ENCODE results near the gene GPRIN3.

Gene GPRIN3

DNA sequence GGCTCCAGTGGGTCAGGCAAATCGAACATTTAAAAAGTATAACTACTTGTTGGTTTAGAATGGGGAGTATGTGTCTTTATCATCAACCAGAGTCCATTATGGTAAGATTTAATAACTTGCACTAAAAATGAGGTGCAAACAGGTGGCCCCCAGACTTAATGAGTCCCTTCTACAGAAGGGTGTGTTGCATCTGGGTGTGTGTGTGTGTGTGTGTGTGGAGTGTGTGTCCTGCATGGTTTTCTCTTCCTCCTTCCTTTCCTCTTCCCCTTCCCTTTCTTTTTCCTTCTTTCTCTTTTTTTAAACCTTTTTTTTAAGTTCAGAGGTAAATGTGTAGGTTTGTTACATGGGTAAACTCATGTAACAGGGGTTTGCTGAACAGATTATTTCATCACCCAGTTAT lies 53.7 kb downstream of the GPRIN3 start:
- no peak for DNase-seq

DNA sequence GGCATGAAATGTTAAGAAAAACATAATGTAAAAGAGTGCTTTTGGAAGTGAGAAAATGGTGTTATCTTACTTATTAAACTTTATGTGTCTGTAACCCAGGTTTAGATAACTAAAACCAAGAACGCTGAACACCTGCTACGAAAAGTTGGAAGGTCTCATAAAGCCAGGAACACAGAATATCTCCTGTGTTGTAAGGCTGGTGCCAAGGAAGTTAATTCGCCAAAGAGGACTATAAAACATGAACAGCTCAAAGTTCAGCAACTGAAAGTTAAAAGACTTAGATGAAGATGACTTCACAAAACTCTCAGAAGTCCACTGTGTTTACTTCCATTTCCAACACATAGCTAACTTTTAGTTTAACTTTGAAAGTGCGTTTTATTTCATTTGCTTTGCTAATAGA lies 54.3 kb downstream of the GPRIN3 start:
- no peak for DNase-seq

DNA sequence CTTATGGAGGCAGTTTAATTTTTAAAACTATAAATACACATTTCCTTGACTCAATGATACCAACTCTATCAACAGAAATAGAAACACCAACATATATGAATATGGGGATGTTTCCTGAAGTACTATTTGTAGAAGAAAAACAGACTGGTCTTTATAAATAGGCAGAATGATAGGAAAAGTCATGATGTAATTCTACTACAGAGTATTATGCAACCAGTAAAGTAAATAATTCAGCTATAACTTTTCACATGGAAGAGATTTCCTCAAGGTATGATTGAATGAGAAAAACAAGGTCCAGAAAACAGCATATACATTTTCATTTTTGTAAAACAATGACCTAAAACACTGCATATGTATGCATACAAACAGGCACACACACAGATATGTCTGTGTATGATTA lies 56.2 kb downstream of the GPRIN3 start:
- no peak for DNase-seq

DNA sequence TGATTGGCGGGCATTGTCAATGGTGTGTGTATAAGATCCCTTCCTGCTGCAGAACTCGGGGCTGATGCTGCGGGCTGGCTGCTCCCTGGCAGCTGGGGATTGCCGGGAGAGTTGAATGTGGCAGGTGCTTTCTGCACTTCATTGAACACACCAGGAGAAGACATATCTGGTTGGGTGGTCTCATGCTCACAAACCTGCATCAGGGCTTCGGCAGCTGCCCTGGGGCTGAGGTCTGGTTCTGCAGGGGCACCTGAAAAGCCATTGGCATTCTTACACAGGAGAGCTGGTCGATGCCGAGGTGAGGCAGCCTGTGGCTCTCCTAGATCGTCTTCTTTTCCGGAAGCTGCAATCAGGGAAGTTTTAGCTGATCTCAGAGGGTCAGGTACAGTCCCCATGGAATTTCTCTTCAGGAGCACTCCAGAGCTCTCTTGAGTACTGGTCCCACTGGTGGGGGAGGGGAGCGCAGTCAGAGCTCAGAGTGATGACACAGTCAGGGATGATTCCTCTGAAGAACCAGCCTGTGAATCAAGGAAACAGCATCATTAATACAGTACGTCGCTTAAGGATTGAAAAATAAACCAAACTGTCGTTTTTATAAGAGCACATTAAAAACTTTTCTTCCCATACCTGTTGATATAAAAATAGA lies 57.8 kb downstream of the GPRIN3 start:
- DNase-seq, result peak; percentile 14

DNA sequence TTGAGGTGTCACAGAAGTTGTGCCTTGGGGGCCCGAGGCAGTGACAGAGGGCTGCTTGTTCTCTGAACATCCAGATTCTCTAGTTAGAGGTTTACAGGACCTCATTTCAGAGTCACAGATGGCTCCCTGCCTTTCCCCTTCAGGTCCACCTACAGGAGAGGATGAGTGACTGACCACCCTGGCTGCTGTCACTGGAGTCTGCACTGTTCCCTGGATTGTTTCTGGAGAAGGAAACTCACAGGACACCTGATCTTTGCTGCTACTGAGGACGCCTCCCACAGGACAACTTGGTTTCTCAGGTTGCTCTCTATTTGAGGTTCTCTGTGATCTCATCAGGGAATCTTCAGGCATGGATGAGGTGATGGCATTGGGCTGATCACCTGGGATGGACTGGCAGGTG lies 58.3 kb downstream of the GPRIN3 start:
- DNase-seq, result peak; percentile 8

DNA sequence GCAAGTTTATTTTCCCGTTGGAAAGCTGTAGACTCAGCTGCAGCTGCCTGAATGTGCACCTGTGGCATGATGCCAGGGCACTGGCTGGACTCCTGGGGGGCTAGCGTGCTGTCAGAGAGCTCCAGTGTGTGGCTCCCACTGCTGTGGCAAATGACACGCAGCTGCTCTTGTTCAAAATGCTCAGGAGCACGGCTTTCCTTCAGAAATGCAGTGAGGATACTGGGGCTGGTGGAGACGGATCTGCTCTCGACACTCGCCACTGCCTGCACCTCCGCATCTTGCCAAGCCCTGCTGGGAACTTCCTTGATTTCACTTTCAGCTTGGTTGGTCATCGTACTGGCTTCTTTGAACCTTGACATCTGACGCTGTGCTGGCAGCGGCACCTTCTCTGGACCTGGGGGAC lies 58.7 kb downstream of the GPRIN3 start:
- DNase-seq, result peak; percentile 48

DNA sequence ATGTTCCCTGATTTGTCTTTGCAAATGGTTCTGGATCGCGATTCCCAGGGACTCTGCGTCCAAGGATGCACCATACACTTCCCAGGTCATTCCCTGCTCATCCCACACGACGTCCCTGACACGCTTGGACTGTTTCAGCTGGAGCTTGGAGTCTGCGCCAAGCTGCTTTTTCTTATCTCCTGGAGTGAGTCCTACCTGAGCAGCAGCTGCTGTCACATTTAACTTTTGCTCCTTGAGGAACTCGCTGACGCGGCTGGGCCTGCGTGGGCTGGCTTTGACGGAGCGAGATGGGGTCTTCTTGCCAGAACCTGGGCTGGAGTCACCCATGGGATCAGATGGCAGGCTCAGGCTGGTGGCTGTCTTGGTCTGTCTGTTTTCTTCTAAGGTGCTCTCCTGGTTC lies 59.6 kb downstream of the GPRIN3 start:
- DNase-seq, result no peak

DNA sequence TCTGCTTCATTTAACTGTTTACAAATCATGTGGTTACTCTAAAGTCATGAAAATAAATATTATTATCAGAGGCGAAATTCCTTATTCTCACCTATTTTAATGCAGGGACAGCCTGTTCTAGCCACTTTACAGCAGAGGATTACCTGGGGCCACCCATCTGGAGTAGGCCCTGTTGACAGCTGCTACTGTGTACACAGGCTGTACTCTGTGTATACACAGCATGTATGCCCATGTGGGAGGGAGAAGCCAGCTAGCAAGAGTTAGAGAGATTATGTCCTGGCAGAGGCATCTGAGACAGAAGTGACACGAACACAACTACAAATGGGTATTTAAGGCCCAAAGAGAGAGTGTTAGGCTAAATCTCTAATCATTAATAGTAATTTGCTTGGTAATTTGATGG lies 62.1 kb downstream of the GPRIN3 start:
- no peak for DNase-seq

DNA sequence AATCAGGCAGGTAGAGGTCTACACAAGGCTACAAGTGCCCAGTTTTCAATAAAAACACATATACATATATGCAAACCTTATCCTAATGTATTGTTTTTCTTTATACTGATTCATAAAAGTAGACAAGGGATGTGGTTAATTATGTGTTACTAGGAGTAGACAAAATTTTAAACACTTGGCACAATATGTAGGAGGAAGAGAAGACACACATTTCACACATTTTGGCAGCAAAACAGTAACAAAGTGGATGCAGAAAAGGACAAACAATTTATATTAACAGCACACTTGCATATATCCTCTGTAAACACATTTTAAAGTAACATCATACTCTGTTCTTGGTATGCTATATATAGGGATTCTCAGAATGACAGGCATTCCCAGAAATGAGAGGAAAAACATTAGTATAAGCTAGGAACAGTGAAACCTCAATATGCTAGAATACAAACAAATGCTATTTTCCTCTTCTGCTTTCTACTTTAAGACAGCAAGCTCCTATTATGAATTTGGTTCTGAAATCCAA lies 63.8 kb downstream of the GPRIN3 start:
- no peak for DNase-seq

DNA sequence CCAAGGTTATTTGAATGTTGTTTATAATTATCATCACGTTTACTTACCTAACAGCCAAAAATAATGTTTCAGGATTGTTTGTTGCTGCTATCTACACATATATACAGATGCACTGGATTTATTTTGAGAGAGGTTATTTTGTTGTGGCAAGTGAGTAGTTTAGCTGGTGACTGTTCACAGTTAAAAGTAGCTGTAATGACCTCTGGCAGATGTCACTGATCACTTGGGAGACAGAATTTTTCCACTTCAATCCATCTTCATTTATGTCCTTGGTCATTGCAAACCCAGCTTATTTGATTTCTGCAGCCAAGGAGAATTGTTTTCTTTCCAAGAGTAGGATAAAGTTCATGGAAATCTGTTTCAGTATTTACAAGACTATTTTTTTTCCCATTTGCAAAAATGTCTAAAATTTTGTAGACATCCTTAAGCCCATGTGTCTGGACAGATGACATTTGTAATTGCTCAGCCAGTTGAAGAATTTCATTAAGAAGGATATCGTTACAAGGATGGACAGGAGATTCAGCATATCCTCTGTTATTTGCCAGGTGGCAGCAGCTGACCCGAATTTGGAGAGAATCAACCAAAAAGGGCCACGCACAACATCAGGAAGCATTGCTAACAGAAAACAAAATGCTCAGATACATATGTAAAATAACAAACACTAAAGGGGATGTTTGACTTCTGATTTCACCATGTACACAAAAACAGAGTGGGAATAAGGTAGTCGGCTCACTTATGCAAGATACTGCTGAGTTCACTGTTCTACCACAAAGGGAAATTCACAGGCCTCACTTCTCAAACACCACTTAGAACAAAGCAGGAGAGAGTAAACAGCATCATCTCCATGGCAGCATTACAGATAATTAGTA lies 64.5 kb downstream of the GPRIN3 start:
- no peak for DNase-seq

DNA sequence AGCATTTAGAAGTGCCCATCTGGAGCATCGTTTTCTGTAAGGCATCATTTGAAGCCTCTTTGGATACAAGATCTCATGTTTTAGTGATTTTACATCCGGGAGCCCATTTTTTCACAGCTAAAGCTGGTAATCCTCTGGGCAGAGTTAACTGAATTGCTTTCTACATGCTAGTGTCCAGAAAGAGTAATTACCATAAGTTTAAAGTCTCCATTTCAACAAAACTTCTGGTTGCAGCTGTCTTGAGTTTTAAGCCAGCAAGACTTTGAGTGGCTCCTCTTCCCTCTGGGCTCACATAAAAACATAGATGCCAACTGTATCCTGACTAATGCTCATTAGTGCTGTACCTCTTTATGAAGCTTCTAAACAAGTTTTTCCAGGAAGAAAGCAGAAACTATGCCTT lies 65.4 kb downstream of the GPRIN3 start:
- DNase-seq, result no peak

DNA sequence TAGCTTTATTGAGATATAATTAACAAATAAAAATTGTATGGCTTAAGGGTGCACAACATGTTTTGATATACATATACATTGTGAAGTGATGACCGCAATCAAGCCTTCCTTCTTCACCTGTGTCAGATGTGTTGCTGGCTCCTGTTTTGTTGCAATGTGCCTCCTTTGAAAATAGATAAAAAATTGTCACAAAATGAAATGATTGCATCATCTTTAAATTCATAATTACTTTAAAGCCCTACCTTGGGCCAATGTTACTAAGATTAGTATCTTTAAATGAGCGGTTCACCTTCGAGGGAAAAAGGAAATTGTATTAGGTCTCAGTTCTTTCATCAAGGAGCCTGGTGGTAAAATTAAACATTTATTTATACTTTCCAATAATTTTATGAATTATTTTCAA lies 77.3 kb downstream of the GPRIN3 start:
- no peak for DNase-seq

DNA sequence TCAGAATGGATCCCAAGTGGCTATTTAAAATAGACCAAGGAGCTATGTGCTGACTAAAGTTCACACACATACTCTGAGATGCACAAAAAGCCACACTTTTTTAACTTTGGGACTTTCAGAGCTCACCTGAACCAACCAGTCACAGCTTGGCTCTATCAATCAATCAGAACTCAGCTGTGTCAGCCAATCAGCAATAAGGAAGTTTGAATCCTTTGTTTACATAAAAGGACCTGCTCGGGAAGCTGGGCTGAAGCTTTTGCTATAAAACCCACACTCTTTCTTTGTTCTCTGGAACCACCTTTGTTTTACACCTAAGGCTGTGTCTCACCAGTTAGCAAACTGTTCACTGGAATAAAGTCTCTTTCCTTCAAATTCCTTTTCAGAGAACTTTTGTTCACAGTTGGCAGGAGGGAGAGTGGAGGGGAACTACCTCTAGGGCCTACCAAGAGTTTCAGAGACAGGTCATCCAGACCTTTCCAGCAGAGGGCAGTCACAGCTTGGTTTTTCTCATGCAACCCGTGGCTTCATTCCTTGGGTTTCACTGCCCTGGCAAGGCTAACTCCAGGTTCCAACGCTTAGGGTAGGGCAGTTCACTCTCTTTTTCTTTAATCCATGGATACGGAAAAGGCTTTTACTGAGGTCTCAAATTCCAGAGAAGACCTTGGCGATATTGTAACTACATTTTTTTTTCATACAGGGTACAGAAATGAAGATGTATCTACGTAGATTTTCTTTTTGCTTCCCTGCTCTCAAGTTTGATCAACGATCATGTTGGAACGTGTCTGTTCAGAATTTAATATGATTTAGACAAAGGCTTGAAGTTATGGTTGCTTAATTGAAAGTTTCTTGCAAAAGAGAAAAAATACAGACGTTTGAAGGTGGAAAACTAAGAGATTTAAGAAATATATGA lies 80.7 kb downstream of the GPRIN3 start:
- DNase-seq, result peak; percentile 2

DNA sequence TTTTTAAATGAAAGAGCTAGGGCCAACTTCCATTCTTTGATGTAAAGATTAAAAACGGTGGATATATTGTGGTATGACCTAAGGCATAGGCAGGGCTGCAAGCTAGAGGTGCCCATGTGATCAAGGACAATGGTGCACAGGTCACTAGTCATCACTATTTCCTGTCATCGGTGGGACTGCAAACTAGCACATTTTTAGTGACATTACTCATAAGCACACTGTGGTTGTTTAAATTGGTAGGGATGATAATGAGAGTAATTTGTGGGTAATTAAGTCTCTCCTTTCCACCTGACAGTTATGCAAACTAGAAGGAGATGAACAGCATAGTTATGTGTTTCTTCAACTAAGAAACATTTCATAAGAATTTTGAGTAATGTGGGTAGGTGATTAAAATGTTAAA lies 85.4 kb downstream of the GPRIN3 start:
- no peak for DNase-seq

DNA sequence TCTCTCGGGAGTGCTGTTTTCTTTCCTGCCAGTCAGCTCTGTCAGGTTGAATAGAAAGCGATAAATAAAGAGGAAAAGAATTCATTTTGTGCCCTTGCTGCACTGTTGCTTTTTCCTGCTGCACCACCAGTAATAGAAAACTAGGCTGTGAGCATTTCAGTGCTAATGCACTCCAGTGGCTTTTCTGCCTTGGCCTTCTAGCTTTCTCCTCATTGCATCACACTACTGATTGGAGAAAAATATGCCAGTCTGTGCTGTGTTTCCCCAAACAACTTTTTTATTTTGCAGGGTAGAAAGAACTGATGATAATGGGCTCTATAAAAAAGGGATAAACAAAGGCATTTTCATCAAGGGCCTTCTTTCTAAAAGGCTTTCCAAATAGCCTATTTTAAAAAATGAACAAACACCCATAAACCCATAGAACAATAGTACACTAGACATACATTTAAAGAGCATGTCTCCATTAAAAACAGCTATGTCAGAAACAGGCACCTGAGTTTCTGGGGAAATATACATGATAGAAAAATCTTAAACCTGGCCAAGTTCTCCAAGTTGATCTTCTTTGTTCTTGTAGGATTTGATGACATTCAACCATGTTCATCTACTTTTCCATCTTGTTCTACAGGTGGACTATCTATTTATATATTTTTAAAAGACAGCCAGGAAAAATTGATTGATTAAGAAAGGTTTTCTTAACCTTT lies 86.3 kb downstream of the GPRIN3 start:
- DNase-seq, result no peak

DNA sequence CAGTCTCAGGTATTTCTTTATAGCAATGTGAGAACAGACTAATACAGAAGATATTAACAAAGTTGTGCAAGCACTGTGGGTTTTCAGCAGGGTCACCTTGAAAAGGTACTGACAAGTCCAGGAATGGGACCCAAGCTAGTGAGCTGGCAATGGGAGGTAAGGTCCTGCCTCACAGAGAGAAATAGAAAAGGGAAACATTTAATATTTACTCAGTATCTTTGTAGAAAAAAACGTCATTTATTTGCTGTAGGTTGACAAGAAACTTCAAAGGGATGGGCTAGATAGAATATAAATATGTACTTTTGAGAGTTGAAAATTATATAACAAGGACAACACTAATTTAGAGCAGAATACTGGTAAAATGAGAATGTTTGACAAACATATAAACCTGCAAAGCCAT lies 89.0 kb downstream of the GPRIN3 start:
- DNase-seq, result no peak

DNA sequence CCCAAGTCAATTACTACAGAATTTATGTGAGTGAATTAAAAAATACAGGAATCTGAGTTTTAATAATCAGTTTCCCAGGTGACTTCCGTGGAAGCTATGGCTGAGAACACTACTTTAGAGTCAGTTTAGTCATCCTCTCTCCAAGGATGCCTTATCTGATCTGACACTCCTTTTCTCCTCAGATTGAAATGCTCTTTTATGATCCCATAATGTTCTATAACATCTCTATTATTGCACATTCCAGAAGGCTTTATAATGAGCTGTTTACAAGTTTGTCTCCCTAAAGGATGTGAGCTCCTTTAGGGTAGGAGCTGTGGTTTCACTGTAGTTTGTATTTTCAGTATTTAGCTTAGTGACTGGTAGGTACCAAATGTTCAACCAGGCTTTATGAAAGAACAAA lies 90.0 kb downstream of the GPRIN3 start:
- no peak for DNase-seq

DNA sequence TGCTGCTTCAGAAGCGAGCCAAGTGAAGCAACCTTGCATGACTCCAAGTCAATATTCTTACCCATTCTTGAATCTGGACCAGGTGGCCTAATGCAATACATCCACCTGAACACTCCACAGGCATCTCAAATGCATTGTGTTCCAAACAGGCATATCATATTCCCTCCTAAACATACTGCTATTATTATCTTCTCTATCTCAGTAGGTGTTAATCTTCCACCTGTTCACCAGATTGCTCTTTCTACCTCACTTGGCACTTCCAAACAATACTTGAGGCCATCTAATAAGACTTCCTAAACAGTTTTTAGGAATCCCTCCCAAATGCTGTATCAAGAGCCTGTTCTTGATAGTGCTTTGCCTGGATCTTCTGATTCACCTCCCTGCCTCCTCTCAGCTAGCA lies 90.7 kb downstream of the GPRIN3 start:
- DNase-seq, result peak; percentile 6

DNA sequence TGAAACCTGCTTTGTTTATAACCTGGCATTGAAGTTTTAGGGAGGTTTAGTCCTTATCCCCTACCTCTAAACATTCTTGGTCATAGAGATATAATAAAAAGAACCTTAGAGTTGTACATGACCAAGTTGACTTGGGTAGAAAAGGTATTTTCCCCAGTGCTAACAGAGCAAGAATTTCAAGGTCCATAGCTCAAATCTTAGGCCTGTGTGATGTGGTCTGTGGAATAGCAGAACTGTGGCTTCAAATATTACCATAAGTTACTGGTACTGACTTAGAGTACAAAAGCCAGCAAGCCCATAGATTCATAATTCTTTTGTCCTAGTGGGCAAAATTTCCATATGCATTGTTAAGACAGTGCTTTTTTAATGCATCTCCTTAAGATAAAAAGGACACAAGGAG lies 91.2 kb downstream of the GPRIN3 start:
- DNase-seq, result no peak

DNA sequence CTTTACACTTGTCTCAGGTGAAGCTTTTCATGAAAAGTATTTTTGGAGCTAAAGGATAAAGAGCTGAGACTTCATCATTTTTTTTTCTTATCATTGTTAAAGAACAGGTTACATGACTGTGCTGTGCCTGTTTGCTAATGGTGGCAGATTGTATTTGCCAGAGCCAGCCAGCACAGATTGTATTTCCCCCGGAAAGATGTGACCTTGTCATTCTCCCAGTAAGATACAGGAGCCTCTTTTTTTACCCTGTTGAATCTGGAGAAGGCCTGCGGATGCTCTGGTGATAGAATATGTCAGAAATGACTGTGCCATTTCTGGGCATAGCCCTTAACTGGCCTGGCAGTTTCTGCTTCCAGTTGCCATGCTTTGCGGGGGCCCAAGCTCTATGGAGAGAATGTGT lies 91.9 kb downstream of the GPRIN3 start:
- no peak for DNase-seq

DNA sequence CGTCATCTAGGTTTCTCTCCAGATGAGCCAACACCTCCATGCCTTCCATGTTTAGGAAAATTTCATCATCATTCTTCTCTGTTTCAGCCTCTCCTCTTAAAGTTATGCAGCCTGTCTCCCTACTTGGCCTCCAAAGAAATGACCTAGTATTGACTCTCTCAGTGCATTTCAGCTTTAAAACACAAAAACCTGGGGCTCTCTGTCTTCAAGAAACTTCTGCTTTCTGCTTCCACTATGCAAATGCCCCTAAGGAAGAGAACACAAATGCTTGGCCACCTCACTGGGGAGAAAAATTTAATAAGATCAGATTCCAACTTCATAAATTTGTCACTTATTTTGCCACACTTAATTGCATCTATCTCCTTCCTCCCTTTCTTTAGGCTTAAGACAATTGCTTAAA lies 93.3 kb downstream of the GPRIN3 start:
- no peak for DNase-seq

DNA sequence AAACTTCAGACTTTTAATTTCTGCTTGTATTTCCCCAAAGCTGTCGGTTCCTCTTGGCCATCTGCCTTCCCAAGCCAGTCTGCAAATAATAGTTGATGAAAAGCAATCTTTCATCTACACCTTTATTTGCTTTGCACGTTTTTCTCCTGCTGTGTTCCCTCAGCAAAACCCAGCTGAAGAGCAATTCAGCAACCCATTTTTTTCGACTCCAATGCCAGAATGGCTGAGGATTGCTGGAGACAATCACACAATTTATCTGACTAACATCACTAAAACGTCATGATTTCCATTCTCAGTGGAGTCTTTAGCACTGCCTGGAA lies 94.3 kb downstream of the GPRIN3 start:
- DNase-seq, result no peak

All from DMS79 (cell line).